ENCODE results near the gene COL4A6.
"Not testable (repeated sequence)": the region's sequence is repeated elsewhere in the genome, so short reads cannot be mapped to it uniquely, and the experiment has no call there.

DNA sequence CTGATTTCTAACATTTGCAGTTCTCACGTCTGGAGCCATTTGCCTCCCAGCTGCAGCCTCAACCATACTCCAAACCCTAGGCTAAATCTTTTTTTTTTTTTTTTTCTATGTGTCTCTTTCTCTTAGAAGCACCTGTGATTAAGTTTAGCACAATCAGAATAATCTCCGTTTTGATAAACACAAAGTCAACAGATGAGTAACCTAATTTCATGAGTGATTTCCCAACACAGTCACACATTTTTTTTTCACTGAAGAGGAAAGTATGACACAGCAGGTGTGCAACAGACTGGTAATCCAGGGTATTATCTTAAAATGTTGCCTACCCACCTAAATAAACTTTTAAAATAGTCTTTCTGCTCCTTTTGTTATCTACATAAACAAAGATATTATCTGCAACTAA is 62.6 kb downstream of the COL4A6 start:
- not testable (repeated sequence) for TF ChIP-seq EZH2, CTCF, EZH2phosphoT487 (IDR thresholded peaks at IDR 0.05)

Measured in neural progenitor cell (in vitro differentiated cells).